ENCODE results near the gene NAPSA.
"Not testable (repeated sequence)": the region's sequence is repeated elsewhere in the genome, so short reads cannot be mapped to it uniquely, and the experiment has no call there.

Gene NAPSA

DNA sequence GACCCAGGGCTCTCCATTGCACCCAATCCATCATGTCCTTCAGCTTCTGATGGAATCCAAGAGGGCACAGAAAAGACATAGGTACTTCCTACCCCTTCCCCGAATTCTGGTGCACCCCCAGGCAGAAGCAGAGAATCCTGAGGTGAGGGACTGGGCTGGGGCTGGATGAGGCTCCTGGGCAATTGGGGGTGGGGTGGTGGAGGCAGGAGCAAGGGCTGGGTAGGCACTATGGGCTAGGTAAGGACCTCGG is 33.5 kb downstream of the NAPSA start:
- DNase-seq (ENCODE audit: low read depth in 3 of 3), result no peak

GRCh38 chr19:50331221-50331993 is 34.0 kb downstream of the NAPSA start:
- no peak for DNase-seq (ENCODE audit: low read depth in 3 of 3)

GRCh38 chr19:50330365-50331078 is 34.9 kb downstream of the NAPSA start:
- DNase-seq (ENCODE audit: low read depth in 3 of 3), result peak; percentile 62 to 86 (median 79)

DNA sequence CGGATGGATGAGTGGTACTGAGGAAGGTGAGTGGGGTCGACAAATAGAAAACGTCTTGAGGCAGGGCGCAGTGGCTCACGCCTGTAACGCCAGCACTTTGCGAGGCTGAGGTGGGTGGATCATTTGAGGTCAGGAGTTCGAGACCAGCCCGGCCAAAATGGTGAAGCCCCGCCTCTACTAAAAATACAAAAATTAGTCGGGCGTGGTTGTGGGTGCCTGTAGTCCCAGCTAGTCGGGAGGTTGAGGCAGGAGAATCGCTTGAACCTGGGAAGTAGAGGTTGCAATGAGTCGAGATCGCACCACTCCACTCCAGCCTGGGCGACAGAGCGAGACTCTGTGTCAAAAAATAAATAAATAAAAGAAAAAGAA is 35.5 kb downstream of the NAPSA start:
- DNase-seq (ENCODE audit: low read depth in 3 of 3), result not testable (repeated sequence)

- DNase-seq (ENCODE audit: low read depth in 3 of 3), result peak; percentile 89 to 99 (median 99)
Measured at GRCh38 chr19:50329146-50329925, 36.1 kb downstream of the NAPSA start, which contains the start of gene KCNC3. KCNC3 (minus strand) TSS chr19:50329377; CDS start chr19:50329082, 295 bp downstream.

DNA sequence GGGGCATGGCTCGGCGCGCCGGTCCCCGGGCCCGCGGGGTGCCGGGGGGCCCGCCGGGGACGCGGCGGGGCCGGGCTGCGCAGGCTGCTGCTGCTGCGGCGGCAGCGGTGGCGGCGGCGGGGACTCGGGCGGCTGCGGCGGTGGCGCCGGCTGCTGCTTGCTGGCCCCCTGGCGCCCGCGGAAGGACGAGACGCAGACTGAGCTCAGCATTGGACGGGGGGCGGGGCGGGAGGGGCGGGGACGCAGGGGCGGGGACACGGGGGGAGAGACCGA is 36.6 kb downstream of the NAPSA start:
- no peak for DNase-seq (ENCODE audit: low read depth in 3 of 3)

- no peak for DNase-seq (ENCODE audit: low read depth in 3 of 3)
Measured at GRCh38 chr19:50328224-50328872, 37.1 kb downstream of the NAPSA start.

- no peak for DNase-seq (ENCODE audit: low read depth in 3 of 3)
Measured at GRCh38 chr19:50327461-50328223, 37.8 kb downstream of the NAPSA start.

GRCh38 chr19:50327013-50327412 is 38.4 kb downstream of the NAPSA start:
- no peak for DNase-seq (ENCODE audit: low read depth in 3 of 3)

DNA sequence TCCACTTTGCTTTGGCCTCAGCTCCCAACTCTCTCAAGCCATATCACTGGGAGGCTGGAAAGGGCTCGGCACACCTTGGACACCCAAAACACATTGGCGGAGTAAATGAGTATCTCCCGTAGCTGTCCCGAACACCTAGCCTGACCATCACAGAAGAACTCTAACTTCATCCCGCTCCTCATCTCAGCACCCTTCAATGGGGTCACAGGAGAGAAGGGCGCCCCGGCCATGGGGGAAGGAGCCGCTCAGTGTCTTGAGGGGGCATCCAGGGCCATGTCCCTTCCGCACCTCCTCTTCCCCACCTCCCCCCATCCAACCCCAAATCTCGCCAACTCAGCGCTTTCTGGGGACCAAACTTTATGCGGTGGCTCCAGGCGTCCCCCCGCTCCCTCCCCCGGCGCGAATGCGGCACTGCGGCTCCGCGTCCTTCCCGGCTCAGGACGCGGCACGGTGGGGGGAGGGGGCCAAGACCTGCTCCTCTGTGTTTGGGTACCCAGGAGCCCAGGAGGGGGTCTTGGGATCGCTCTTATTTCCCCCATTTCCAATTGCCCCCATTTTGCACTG is 39.3 kb downstream of the NAPSA start:
- no peak for DNase-seq (ENCODE audit: low read depth in 3 of 3)

DNA sequence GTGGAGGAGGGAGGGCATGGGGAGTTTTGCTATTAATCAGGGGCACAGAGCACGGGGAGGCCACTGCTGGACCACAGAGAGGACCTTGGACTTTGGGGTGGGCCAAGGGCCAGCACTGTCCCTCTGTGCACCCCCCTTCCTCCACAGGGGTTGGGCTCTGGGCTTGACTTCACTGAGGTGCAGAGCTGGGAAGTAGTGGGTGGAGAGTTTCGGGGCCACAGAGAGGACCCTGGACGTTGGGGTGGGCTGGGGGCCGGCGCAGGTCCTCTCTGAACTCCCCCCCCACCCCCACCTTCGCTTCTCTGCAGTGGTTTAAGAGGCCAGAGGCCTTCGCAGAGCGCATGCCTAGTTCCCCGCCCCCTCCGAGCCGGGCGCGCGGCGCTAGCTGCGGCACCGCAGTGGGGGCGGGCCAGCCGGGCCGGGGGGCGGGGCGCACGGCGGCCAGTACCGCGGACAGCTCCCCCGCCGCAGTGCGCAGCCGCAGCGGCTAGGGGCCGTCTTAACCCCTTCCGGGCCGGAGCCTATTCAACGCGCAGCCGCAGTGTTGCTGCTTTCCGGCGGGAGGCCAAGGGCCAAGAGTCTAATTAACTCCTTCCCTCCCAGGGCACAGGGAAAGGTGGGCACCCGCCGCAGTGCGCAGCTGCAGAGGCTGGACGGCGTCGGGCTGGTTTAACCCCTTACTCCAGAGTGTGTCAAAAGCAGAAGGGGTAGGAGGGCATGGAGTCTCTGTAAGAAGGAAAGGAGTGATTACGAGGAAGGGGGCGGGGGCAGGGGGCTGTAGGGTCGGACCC is 39.9 kb downstream of the NAPSA start:
- peak; percentile 61 to 67 (median 64) for DNase-seq (ENCODE audit: low read depth in 3 of 3)

- no peak for DNase-seq (ENCODE audit: low read depth in 3 of 3)
Measured at GRCh38 chr19:50324331-50324730, 41.1 kb downstream of the NAPSA start.

DNA sequence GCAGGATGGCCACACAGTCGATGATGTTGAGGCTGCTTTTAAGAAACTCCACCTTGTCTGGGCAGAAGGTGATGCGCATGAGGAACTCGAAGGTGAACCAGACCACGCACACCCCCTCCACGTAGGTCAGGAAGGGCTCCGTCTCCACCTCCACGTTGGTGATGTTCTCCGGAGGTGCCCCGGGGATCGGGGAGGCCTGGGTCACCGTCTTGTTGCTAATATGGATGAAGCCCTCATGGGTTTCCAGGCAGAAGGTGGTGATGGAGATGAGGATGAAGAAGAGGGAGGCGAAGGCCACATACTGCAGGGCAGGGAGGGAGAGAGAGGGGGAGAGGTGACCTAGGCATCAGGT is 41.7 kb downstream of the NAPSA start:
- no peak for DNase-seq (ENCODE audit: low read depth in 3 of 3)

GRCh38 chr19:50322931-50323781 is 42.3 kb downstream of the NAPSA start:
- no peak for DNase-seq (ENCODE audit: low read depth in 3 of 3)

DNA sequence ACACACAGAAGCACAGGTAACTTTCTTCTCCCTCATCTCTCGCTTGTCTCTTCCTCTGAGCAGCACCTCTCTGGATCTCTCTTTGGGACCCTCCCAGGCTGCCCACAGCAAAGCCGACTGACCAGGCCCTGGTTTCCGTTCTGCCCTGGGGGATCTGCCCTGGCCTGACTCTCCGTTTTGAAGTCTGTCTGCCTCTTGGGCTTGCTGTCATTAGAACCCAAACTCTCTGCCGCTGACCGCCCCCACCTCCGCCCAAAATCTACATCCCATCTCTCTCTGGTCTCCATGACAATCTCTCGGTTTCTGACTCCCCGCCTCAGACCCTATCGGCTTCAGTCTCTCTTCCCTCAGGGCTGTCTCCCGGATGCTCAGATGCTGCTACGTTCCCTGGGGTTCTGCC is 43.2 kb downstream of the NAPSA start:
- no peak for DNase-seq (ENCODE audit: low read depth in 3 of 3)

DNA sequence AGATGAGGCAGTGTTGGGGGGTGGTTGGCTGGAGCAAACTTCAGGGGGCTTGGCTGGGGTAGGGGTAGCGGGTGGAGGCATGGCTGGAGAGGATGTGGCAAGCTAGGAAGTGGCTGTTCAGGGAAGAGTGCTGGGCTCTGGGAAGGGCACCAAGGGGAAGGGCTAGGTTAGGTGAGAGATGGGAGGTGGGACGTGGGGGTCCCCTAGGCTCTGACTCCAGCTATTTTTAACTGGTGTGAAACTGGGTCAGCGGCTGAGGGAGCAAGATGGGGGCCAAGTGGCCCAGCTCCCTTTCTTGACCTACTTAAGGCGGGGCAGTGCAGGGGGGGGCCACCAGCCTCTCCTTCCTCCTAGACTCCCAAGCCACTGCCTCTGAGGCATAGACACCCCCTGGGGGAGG is 43.6 kb downstream of the NAPSA start:
- DNase-seq (ENCODE audit: low read depth in 3 of 3), result no peak

DNA sequence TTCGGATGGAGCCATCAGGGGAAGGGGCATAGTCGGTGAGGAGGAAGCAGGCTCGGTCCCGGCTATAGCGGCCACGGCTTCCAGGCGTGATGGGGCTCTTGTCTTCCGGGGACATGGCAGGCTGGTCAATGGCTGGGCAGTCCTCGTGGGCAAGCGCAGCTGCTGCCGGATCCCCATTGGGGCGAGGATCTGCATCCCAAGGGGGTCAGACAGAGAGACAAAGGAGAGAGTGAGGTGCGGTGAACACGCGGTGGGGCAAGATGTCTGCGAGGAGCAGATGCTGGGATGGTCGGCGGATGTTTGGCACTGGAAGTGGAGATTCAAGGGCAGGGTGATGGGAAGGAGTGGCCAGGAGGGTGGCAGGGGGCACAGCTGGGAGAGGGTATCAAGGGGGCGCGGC is 44.8 kb downstream of the NAPSA start:
- no peak for DNase-seq (ENCODE audit: low read depth in 3 of 3)

DNA sequence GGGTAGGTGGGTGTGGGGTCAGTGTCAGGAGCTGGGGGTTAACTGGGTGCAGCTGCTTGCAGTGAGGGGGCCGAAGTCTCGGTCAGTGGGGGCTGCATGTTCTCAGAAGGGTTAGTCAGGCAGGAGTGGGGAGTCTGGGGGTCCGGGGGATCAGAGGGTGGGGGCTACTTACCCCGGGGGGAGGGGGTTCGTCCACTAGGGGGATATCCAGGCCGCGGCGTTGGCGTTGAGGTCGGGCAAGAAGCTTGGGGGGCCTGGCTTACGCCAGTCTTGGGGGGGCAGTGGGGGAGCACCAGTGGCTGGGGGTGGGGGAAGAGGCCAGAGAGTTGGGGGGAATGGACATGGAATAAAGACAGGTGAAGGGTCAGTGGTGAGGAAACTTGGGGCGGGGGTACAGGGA is 45.4 kb downstream of the NAPSA start:
- DNase-seq (ENCODE audit: low read depth in 3 of 3), result no peak

DNA sequence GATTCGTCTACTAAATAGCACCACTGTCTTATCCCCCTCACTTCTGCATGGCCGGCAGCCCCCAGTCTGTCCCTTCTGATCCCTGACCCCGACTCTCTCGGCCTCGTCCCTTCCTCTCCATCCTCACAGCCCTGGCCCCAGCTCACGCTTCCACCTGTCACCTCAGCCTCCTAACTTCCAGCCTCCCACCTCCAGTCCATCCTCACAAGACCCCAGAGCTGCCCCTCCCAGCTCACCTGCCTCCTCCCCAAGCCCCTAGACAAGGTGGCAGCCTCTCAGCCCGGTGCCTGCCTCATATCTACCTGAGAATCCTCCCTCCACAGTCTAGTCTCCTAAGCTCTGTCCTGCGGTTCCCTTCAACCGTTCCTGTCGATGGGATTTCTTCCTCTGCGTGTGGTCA is 46.3 kb downstream of the NAPSA start:
- no peak for DNase-seq (ENCODE audit: low read depth in 3 of 3)

DNA sequence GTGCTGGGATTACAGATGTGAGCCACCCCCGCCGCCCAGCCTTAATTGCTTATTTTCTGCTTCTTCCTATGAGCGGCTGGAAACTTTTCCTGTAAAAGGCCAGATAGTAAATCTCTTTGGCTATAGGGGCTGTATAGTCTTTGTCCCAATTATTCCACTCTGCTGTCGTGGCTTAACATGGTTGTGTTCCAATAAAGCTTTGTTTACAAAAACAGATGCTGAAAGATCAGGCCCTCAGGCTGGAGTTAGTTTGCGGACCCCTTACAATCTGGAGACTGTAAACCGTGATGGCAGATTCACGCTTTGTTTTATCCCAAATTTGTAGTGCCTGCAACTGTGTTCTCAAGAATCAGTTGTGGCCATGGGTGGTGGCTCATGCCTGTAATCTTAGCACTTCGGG is 47.0 kb downstream of the NAPSA start:
- no peak for DNase-seq (ENCODE audit: low read depth in 3 of 3)

All from stimulated activated CD4-positive, alpha-beta T cell treated with anti-CD3 and anti-CD28 coated beads, TNF-alpha, amount 100 ng/mL, for 48 hours (primary cell).